Right lobe of liver (tissue), 6 donors: ENCODE results near the gene PIAS4. TPM values are rescaled to one million over a fixed set of nuclear protein-coding genes. Genes with fewer than 3 reads are reported as not detected.

ENCODE experiments used
- ATAC-seq, 4 donors: fragments of 200-7000 bp; cut with Tn5 transposase; one replicate each; pipeline ENCODE4 v1.9.1; 2020; ENCODE audit warnings: mild to moderate bottlenecking in 4 of 4, moderate library complexity in 4 of 4
- DNase-seq, 3 donors: peaks; one replicate each; pipeline ENCODE4 v3.0.0-alpha.2; 2020
- H3K27ac ChIP-seq, 3 donors: fragments of 200-600 bp; one replicate each; pipeline ENCODE4 v1.8.0; 2022
- H3K27me3 ChIP-seq, 2 donors: fragments of 200-600 bp; one replicate each; pipeline ENCODE4 v1.8.0; 2022
- H3K36me3 ChIP-seq, 4 donors: fragments of 200-600 bp; sonication (generic) in 1 of 4; one replicate each; pipeline versions ENCODE4 v1.5.1 to v1.8.0; 2017 to 2022; ENCODE audit warnings: control low read depth in 1 of 4
- H3K4me1 ChIP-seq, 4 donors: fragments of 200-600 bp; sonication (generic) in 1 of 4; one replicate each; pipeline versions ENCODE4 v1.5.1 to v1.8.0; 2017 to 2022; ENCODE audit warnings: control low read depth in 1 of 4
- H3K4me3 ChIP-seq, 3 donors: fragments of 200-600 bp; one replicate each; pipeline ENCODE4 v1.8.0; 2022
- H3K9me3 ChIP-seq, 4 donors: fragments of 200-600 bp; sonication (generic) in 1 of 4; one replicate each; pipeline versions ENCODE4 v1.5.1 to v1.8.0; 2017 to 2022; ENCODE audit warnings: control low read depth in 1 of 4
- POLR2A ChIP-seq: fragments of 450-650 bp; IDR thresholded peaks from one replicate; pipeline ENCODE4 v1.6.1; 2017; ENCODE audit warnings: antibody characterized with exemption, mild to moderate bottlenecking
- WGBS: methylation state at CpG from one replicate; pipeline ENCODE4 v1.1.6; 2018; ENCODE audit warnings: low coverage, low lambda C conversion rate; ENCODE audit not compliant: insufficient coverage; ENCODE audit errors: missing lambda C conversion rate; 5-methylcytosine and 5-hydroxymethylcytosine counted together
- intact Hi-C, 2 donors: fragments of 100-400 bp; cut with DNase I; formaldehyde crosslinking; loops; one replicate each; pipeline versions ENCODE4 v1.11.2 to v1.14.1; 2022
- total RNA-seq, 6 experiments: library from RNA; depleted of rRNA in 2 of 6; stranded (reverse); fragments of >200 nt in 2 of 6; fragmentation: NEBNext Ultra II Directional in 3 of 6; extraction: Animal tissue kit (Norgen Biotek cat#: 25700) in 3 of 6; gene quantifications; one replicate each; pipeline versions ENCODE4 v1.1.0 to v1.2.4, GENCODE V29; 2016 to 2023
- TF ChIP-seq, protein P1 (sequence below), 4 donors: fragments of 200-600 bp in 3 of 4; fragments of 450-650 bp in 1 of 4; IDR thresholded peaks; one replicate each; pipeline versions ENCODE4 v1.5.1 to v1.8.0; 2016 to 2022; ENCODE audit warnings: antibody characterized with exemption in 4 of 4, mild to moderate bottlenecking in 2 of 4
- donor health status: DM: no; HTN: yes; CAD: no.
- donor health status: DM: no; HTN: no; CAD: no.
- donor health status: DM: no; HTN: no; CAD: no.
- donor health status: DM: no; HTN: yes; CAD: no.
- donor health status: DM: no; HTN: yes; CAD: no.

PIAS4 gene
- total RNA-seq, 6 experiments from 2014 or later = 9.9 to 20.0 (median 14.9) TPM

DNA sequence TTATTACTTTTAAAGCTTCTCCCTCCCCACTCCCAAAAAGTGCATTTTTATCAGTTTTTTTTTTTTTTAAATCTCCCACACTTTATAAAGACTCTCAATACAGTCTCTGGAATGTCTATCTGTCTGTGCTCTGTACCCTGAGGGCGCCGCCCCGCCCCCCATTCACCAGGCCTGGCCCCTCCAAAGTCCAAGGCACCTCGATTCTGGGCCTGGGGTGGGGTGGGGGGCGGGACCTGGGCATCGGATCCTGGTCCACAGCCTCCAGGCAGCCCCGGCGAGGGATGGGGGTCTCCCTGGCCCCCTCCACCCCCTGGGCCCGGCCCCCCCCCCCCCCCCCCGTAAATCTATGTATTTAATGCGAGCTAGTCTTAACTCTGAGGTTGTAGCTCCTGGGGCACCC is 35.9 kb downstream of the PIAS4 start:
- Histone ChIP-seq H3K4me1 (no peaks in the 10 kb centered on the region), H3K4me3 (no peak overlapping the region), H3K27ac (no peak overlapping the region), H3K27me3 (no peaks in the 10 kb centered on the region), H3K36me3 (peaks cover 0 to 20% (median under 1%) of the 10 kb centered on the region in 4 donors), H3K9me3 (no peaks in the 10 kb centered on the region)
- DNase-seq (no peak), ATAC-seq (no peak)
- intact Hi-C loops = no loop called here
- TF ChIP-seq, protein P1, sequence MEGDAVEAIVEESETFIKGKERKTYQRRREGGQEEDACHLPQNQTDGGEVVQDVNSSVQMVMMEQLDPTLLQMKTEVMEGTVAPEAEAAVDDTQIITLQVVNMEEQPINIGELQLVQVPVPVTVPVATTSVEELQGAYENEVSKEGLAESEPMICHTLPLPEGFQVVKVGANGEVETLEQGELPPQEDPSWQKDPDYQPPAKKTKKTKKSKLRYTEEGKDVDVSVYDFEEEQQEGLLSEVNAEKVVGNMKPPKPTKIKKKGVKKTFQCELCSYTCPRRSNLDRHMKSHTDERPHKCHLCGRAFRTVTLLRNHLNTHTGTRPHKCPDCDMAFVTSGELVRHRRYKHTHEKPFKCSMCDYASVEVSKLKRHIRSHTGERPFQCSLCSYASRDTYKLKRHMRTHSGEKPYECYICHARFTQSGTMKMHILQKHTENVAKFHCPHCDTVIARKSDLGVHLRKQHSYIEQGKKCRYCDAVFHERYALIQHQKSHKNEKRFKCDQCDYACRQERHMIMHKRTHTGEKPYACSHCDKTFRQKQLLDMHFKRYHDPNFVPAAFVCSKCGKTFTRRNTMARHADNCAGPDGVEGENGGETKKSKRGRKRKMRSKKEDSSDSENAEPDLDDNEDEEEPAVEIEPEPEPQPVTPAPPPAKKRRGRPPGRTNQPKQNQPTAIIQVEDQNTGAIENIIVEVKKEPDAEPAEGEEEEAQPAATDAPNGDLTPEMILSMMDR (IDR thresholded peaks at IDR 0.05) = no peak
- TF ChIP-seq POLR2A = no peak
- 93% methylated on average over 3 of the region's 11 CpGs for WGBS

DNA sequence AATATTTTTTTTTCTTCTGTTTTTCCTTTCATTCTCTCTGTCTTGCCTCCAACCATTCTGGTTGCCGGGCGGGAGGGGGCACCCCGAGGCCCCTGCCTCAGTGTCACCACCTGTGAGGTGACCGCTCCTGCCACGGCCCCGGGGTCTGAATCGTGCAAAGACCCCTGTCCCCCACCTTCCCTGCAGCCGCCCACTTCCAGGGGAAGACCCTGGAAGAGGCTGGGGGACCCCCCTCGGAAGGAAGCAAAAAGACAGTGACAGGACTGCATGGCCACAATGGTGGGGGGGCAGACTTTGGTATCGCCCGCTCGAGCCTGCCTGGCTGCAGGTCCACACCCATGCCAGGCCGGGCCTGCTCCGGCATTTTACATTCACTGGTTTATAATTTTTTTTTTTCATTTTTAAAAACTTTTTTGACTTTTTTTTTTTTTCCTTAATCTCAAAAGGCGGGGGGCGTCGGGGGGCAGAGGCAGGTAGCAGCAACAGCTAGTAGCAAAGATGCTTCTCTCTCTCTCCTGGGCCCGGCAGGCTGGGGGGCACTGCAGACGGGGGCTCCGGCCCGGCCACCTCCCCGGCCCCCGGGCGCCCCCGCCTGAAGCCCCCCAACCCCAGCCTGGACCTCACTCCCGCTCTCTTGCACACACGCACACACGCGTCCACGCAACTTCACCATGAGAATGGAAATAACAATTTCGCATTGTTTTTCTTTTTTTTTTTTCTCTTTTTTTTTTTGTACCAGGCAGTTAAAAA is 36.6 kb downstream of the PIAS4 start:
- Histone ChIP-seq H3K4me1 (no peaks in the 10 kb centered on the region), H3K27ac (no peak overlapping the region), H3K4me3 (no peak overlapping the region), H3K36me3 (peaks cover 0 to 17% (median under 1%) of the 10 kb centered on the region in 4 donors), H3K27me3 (no peaks in the 10 kb centered on the region), H3K9me3 (no peaks in the 10 kb centered on the region)
- intact Hi-C loops = no loop called here
- peak in 1 of 3 donors; percentile 46 for DNase-seq
- 81% methylated on average over 23 of the region's 31 CpGs for WGBS
- TF ChIP-seq, protein P1 (IDR thresholded peaks at IDR 0.05) = no peak
- TF ChIP-seq POLR2A = no peak
- no peak for ATAC-seq

DNA sequence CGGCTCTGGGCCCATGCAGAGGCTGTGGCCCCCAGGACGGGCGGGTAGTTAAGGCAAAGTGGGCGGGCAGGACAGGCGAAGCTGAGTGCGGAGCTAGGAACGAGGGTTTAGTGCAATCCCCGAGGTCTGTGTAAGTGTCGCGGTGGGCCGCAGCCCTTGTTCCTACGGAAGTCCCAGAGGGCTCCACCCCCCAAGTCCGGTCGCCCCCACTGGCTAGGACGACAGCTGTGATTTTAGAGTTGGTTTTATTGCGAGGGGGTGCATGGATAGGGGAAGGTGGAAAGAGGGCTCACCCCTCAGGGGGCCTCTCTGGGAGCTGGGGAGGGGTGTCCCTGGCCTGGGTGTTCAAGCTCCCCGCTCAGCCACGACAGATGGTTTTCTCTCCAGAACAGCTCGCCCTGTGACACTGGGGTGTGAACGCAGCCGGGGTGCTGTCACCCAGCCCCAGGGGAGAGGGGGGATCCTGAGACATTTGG is 37.5 kb downstream of the PIAS4 start:
- no peak for TF ChIP-seq POLR2A
- TF ChIP-seq, protein P1 (IDR thresholded peaks at IDR 0.05) = no peak
- H3K4me1 ChIP-seq = no peaks in the 10 kb centered on the region
- intact Hi-C loops = no loop called here
- H3K9me3 ChIP-seq = no peaks in the 10 kb centered on the region
- no peak for ATAC-seq
- H3K27ac ChIP-seq = no peak overlapping the region
- H3K4me3 ChIP-seq = no peak overlapping the region
- H3K36me3 ChIP-seq = peaks cover 0 to 19% (median under 1%) of the 10 kb centered on the region in 4 donors
- peak in 1 of 3 donors; percentile 43 for DNase-seq
- WGBS = 77% methylated on average over 11 of the region's 21 CpGs
- H3K27me3 ChIP-seq = no peaks in the 10 kb centered on the region

DNA sequence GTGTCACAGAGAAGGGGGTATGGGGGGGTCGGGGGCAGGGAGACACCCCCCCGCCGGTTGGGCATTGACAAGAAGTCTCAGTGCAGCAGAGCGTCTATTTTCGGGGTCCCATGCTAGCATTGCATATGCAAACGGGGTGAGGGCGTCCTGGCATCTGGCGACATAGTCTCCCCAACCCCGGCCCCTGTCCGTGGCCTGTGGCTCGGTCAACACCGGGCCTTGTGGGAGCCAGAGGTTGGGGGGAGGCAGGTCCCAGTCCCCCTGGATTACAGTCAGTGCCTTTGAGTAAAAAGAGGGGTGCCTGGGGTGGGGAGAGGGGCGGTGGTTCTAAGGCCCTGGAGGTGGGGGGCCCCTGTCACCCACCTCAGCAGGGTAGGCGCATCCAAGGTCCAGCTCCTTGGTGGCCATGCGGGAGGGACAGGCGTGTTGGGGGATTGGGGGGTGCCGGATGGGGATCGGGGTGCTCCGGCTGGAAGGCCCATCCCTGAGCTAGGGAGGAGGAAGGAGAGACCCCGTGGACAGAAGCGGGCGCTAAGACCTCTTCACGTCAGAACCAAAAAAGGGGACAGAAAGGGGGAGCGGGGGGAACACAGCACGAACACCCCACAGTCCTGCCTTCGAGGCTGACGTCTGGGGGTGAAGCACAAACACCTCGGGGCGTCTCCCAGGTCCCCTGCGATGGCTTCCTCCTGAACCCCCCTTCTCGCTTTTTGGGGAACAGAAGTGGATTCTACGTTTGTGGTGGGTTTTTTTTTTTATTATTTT is 38.2 kb downstream of the PIAS4 start:
- WGBS = 89% methylated on average over 20 of the region's 32 CpGs
- Histone ChIP-seq H3K27ac (no peak overlapping the region), H3K4me3 (no peak overlapping the region), H3K4me1 (no peaks in the 10 kb centered on the region), H3K27me3 (no peaks in the 10 kb centered on the region), H3K36me3 (peaks cover 0 to 19% (median under 1%) of the 10 kb centered on the region in 4 donors), H3K9me3 (no peaks in the 10 kb centered on the region)
- TF ChIP-seq, protein P1 (IDR thresholded peaks at IDR 0.05) = no peak
- no peak for TF ChIP-seq POLR2A
- ATAC-seq (no peak), DNase-seq (peak in 2 of 3 donors; percentile 44 to 50)
- intact Hi-C loops = no loop called here
